CD4-positive, alpha-beta T cell treated with Interleukin-17A for 1 hour (primary cell): ENCODE measurements around the gene FMO4.
A peak's percentile ranks its signal among the peaks of the same experiment; 100 is the strongest.
"Not testable (repeated sequence)": the region's sequence is repeated elsewhere in the genome, so short reads cannot be mapped to it uniquely, and the experiment has no call there.

Source experiments
- DNase-seq: peaks from one replicate; pipeline ENCODE4 v3.0.0-alpha.2; 2020

FMO4 gene, protein sequence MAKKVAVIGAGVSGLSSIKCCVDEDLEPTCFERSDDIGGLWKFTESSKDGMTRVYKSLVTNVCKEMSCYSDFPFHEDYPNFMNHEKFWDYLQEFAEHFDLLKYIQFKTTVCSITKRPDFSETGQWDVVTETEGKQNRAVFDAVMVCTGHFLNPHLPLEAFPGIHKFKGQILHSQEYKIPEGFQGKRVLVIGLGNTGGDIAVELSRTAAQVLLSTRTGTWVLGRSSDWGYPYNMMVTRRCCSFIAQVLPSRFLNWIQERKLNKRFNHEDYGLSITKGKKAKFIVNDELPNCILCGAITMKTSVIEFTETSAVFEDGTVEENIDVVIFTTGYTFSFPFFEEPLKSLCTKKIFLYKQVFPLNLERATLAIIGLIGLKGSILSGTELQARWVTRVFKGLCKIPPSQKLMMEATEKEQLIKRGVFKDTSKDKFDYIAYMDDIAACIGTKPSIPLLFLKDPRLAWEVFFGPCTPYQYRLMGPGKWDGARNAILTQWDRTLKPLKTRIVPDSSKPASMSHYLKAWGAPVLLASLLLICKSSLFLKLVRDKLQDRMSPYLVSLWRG

DNA sequence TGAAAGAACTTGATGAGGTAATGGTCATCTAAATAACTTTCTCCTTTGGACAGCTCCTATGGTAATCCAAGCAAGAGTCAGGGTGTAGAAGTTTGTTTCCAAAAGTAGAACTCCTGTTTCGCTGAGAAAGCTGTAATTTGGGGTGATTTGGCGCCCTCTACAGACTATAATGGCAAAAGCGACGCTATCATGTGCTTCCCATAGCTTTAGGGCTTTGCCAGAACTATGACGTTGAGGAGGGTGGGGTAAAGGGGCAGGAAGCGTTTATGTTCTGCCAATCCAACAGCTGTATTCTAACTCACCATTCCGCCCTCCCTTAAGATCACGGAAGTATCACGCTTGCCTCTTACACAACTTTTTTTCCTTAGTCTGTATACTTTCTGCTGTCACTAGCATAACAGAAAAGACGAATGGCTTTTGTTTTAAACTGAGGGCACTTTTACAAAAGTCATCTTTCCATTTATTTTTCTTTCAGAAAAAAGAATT lies at the start of gene FMO4:
Gene FMO4, plus strand, starts transcription at position 349 of the 486 bp plus-strand sequence. CDS start 5,643 bp downstream, outside the sequence.
- DNase-seq, result peak; percentile 96

DNA sequence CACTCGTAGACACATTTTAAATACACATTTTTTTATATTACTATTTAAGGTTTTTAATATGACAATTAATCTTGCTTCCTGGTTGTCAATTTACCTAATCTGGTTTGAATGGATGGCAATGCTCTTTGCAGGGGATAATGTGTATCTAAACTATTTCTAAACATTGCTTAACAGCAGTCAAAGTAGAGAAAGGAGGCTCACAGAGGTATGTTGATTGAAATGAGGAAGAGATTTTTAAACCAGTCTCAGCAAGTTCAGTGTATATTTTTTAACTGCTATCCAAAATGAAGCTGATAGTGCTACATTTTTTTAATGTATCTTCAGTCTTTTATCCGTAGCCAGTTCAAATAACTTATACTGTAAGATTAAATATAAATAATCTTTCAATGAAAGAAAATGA lies 48.3 kb upstream of the FMO4 start:
- no peak for DNase-seq

DNA sequence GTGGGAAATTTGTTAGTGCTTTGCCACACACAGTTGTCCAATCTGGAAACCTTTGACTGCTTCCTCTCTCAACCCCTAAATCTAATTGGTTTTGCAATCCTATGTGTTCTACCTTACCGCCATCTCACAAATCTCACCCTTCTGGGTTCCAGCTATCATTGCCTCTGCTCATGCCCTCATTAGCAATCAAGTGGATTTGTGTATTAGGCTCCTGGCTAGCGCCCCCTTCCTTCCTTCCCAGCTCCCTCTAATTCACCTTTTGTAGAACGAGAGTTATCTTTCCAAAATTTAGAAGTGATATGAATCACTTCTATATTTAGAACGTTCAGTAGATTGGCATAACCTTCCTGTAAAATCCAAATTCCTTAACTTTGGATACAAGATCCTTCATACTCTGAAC lies 47.1 kb upstream of the FMO4 start:
- DNase-seq, result no peak

DNA sequence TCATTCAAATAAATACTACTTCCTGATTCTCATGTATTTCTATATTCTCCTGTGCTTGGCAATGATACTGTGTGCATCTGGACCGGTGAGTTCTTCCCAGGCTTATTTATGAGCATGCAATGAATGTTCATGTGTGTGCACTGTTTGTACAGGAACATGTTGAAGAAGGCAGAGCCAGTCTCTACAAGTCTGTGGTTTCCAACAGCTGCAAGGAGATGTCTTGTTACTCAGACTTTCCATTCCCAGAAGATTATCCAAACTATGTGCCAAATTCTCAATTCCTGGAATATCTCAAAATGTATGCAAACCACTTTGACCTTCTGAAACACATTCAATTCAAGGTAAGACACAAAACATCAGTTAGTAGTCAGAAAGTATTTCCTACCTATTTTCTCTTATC lies 46.6 kb upstream of the FMO4 start:
- no peak for DNase-seq

DNA sequence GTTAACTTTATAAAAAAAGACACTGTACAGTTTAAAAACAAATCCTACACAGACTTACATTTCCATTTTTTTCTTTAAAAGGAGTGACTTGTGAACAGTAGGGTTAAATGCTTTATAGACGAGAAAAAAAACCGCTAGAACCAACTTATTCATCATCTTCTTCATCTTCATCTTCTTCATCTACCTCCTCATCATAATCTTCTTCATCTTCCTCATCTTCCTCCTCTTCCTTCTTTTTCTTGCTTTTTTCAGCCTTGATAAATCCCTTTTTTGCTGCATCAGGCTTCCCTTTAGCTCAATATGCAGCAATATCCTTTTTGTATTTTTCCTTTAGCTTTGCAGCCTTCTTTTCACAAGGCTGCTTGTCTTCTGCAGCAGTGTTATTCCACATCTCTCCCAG lies 43.2 kb upstream of the FMO4 start:
- no peak for DNase-seq

DNA sequence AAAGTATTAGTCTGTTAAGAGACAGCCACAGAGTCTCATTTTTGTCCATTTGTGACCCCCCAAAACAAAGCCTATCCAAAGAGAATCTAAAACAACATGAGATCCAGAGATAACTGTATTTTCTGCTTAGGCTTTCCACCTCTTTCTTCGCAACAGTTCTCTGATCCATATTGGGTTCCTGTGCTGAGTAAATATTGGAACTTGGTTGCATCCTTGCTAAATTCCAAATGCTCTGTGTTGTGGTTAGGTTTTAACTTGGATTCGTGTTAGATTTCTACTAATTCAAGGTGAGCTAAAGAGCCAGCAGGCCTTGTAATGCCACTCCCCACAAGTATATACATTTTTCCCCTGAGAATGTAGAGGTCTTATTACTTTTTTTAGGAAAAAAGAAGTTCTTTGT lies 36.4 kb upstream of the FMO4 start:
- DNase-seq, result no peak

DNA sequence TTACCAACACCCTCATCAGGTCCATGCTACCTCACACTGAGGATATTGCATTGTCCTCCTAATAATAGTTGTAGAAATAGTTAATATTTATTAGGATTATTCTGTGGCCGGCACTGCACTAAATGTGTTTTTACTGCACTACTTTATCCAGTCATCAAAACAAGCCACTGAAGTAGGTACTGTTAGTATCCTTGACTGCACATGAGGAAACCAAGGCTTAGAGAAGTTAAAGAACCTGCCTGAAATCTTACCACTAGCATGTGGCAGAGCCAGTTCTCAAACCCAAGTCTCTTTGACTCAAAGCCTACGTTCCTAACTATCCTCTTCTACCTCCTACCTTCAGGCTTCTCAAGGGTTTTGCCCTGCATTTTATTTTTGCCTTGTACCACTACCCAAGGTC lies 34.7 kb upstream of the FMO4 start:
- DNase-seq, result no peak

DNA sequence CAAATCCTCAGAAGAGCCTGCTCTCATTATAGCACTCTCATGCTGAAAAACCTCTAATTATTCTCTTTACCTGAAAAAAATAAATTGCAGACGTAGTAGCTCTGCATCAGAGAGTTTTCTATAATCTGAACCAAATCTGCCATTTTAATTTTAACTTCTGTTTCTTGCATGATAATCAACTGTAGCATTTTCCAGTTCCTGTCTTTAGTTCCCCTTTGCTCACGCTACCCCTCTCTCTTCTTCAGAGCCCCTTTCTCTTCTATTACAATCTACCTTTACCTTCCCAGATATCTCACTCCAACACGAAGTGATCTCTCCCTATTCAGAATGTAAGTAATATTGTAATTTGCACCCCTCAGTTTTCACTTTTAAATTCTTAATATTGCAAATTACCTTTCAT lies 34.3 kb upstream of the FMO4 start:
- no peak for DNase-seq

DNA sequence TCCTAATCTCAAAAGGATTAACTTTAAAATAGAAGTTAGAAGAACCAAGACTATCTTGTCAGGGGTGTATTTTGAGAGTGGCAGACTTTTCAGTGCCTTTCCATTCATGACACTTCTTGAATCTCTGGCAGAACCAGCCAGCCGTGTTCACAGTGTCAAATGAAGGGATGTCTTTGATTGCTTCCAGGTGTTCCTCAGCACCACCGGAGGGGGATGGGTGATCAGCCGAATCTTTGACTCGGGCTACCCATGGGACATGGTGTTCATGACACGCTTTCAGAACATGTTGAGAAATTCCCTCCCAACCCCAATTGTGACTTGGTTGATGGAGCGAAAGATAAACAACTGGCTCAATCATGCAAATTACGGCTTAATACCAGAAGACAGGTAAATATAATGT lies 33.4 kb upstream of the FMO4 start:
- DNase-seq, result no peak

DNA sequence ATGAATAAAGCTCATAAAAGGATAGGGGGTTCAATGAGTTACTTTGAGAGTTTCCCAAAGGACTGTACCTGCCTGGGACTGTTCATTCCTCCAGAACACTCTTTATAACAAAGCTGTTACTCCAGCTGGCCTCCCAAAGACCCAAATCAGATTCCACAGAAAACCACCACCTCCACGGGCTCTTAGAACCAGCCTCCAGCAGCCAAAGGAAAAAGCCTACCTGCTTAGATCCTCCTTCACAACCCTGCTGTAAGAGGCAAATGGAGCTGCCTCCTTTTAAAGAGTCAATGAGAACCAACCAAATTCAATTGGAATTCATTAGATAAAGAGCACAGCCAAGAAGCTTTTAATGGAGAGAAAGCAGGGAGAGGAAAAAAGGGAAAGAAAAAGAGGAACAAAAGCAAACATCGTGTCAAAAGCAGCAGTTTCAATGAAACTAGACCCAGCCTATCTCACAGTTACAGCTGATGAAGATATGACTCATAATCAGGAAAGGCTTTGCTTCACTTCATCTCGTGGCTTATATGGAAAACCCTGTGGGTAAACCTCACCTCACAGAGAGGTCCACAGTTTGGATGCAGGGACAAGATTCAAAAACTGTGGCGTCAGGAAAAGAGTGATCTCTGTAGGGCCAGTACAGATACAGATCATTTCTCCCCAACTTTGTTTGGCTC lies 27.8 kb upstream of the FMO4 start:
- DNase-seq, result no peak

DNA sequence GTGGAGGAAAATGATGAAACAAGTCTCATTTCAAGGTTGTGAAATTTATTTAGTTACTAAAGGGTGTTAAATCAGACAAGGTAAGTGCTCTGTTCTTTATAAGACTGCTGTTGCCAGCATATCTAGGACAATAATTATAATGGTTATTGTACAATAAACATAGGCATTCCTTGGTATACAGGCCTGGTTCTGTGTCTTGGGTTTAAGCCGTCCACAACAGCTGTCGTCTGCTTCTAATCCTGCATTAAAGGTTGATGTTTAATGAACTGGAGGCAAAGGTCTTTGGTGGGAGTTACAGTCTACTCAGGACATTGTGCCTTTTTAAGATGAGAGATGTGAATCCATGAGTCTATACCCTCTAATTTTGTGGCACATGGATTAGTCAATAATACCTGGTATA lies 23.4 kb upstream of the FMO4 start:
- no peak for DNase-seq

DNA sequence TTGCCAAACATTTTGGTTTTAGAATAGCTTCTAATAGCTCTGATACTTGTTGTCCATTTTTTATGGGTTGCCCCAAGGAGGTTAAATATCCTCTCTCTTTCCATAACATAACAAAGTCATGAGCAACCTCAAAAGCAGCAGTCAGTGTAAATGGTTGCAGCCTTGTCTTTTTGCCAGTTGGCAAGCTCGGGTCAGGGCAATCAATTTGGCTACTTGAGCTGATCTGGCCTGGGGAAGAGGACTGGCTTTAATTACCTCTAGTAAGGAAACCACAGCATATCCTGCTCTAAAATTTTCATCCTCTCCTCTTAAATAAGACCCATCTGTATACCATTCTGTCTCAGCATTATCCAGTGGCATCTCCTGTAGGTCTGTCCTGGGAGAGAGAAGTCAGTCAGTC lies 21.2 kb upstream of the FMO4 start:
- no peak for DNase-seq

DNA sequence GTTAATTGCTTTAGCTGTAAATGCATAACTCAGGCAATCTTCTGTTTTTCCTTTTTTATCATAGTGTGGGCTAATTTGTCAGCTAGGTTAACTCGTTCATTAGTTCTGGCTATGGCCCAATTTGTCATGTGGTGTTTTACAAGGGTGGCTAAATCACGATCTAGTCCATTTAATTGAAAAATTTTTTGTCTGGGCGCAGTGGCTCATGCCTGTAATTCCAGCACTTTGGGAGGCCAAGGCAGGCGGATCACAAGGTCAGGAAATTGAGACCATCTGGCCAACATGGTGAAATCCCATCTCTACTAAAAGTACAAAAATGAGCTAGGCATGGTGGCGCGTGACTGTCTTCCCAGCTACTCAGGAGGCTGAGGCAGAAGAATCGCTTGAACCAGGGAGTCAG lies 18.6 kb upstream of the FMO4 start:
- DNase-seq, result not testable (repeated sequence)

DNA sequence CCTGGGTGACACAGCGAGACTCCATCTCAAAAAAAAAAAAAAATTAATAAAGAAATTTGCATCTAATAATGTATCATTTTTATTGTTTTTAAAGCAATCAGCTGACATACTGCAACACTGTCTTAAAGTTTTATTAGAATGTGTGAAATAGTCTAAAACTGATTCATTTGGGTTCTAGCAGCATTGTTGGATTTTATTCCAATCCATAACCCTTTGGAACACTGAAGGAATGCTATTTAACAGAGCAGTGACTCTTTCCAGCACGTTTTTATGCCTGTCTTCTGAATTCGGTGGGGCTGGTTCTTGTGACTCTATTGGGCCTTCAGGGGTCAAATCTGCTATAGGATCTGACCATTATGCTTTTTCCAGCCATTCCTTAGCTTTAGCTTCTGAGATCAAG lies 18.2 kb upstream of the FMO4 start:
- no peak for DNase-seq

DNA sequence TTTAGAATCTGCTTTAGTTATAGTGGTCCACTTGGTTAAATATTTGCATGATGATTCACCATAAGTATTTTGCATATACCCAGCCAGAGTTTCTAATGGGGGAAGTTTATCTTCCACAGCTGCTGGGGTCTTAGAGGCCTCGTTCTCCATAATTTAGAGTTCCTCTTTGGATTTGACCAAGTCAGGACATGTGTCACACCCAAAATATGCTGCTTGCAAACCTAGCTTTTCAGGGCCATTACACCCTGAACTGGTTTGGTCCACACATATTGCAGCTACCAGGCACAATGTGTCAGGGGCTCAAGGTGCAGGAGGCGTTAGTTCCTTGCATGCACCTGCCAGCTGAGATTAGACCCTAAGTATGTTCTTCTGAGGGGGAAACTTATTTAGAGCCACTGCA lies 17.1 kb upstream of the FMO4 start:
- no peak for DNase-seq

DNA sequence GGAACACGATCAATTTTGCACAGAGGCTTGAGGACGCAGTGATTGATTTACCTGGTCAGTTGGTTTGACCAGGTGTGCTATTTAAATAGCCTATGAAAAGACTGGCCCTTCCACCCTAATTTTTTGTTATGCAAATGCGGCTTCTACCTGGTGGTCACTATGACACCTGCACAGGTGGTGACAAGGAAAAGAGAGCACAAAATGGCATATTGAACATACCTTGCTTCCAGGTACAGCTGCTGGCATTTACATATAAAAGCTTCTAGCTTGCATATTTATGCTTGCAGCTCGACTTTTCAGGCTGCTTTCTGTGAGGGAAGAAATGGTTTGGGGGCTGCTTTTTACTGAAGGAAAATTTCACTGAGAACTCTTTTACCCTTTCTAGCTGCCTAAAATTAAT lies 15.3 kb upstream of the FMO4 start:
- no peak for DNase-seq

DNA sequence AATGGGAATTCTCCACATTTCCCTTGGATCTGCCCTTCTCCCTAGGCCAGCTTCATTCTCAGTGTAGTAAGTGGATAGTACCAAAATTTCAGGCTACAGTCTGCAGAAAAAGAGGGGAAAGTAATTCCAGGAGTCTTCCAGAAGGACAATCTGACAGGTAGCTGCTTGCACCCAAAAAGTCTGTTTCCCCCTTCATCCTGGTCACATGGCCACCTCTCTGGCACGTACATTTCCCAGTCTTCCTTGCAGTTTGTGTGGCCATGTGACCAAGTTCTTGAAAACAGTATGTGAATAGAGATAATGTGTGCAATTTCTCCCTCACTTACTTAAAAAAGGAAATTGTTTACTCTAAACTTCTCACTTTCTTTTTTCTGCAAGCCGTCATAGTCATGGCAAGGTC lies 14.6 kb upstream of the FMO4 start:
- no peak for DNase-seq

DNA sequence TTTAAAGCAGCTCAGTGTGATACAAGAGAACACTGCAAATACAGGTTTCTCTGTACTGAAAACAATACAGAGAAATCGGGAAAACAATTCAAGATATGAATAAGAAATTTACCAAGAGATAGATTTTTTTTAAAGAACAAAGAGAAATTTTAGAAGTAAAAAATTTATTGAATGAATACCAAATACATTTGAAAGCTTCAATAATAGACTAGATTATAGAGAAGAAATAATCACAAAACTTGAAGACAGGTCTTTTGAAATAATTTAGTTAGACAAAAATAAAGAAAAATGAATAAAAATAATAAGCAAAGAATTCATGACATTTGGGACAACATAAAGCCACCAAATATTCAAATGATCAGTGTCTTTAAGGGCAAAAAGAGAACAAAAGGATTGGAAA lies 13.6 kb upstream of the FMO4 start:
- no peak for DNase-seq

DNA sequence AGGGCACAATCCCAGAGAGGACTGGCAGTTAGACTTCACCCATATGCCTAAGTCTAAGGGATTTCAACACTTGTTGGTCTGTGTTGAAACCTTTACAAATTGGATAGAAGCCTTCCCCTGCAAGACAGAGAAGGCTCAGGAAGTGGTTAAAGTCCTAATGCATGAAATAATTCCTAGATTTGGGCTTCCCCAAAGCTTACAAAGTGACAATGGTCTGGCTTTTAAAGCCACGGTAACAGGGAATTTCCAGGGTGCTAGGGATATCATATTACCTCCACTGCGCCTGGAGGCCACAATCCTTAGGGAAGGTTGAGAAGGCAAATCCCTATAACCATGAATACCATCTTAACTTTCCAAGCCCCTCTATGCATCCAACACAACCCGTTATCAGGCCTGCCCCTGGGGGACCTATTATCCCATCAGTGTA lies 3.3 kb upstream of the FMO4 start:
- DNase-seq, result no peak

DNA sequence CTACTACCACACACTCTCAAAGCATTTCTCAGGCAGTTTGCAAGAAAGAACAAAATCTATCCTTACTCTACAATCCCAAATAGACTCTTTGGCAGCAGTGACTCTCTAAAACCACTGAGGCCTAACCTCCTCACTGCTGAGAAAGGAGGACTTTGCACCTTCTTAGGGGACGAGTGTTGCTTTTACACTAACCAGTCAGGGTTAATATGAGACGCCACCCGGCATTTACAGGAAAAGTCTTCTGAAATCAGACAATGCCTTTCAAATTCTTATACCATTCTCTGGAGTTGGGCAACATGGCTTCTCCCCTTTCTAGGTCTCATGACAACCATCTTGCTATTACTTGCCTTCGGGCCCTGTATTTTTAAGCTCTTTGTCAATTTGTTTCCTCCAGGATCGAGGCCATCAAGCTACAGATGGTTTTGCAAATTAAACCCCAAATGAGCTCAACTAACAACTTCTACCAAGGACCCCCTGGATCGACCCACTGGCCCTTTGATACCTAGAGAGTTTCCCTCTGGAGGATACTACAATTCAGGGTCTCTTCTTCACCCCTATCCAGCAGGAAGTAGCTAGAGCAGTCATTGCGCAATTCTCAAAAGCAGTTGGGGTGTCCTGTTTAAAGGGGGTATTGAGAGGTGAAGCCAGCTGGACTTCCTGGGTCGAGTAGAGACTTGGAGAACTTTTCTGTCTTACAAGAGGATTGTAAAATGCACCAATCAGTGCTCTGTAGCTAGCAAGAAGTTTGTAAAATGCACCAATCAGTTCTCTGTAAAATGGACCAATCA lies 2.0 kb upstream of the FMO4 start:
- peak; percentile 1 for DNase-seq

DNA sequence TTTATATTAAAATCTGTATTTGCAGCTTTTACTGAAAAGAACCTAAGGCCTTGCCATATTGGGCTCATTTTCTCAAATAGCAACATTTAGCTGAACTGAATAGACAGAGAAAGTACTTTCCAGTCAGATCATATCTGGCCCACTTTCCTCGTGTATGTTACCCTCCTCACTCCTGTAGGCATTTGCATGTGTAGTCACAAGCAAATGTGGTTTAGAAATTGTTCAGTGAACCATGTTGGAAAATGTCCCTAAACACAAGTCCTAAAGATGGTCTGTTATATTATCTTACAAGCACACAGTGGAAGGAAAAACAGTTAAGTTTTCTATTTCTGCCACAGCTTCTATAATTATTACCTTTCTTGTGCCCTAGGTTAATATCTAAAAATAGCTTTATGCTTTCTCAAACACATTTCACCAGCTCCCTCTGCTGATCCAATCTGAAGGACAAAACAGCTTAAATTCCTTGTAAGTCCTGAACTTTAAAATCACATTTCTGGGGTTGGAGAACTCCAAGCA lies 606 bp upstream of the FMO4 start:
- peak; percentile 0 for DNase-seq

DNA sequence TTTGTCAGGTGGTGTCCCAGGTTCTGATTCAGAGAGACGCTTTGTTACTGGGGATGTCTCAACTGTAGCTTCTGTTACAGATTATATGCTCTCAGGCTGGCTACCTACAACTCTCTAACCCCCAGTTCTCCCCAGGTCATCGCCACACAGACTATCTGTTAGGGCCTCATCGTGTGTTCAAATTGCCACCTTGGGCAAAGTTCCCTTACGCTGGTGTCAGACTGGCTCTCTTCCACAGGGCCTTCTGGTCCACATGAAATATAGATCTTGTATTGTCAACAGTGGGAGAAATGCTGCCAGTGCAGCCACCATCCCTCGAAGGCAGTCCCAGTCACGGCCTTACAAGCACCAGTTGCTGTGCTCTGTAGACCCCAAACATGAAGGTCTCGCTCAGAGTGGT lies 15.3 kb downstream of the FMO4 start:
- no peak for DNase-seq

DNA sequence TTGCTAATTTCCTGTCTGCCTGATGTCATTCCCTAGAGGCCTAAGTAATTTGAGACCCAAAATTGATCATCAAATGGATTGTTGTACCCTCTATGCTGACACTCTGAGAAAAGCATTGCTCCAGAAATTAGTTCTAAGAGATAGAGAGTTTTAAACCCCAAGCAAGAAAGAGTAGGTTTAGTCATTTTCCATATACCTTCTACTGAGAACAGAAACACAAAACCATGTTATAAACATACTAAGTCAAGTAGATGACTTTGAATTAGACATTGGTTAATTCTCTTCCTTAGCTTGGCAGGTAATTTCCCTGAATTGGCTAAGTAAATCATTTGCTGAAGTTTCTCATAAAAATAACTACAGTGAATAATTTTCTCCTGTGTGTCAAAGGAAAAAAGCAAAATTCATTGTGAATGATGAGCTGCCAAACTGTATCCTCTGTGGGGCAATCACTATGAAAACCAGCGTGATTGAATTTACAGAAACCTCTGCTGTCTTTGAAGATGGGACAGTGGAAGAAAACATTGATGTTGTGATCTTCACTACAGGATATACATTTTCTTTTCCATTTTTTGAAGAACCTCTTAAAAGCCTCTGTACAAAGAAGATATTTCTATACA lies 20.1 kb downstream of the FMO4 start:
- no peak for DNase-seq
